Motor neuron (in vitro differentiated cells): Measurements from ENCODE around the gene TMED10. TPM values are rescaled to one million over a fixed set of nuclear protein-coding genes. Genes with fewer than 3 reads are reported as not detected.

Source experiments
- ATAC-seq, 8 experiments: fragments of 200-7000 bp; cut with Tn5 transposase; replicated peaks in 6 of 8; 2 replicates each; pipeline ENCODE4 v1.8.0; 2021; ENCODE audit warnings: mild to moderate bottlenecking in 8 of 8, moderate library complexity in 8 of 8
- H3K27ac ChIP-seq, 2 donors: fragments of 250-450 bp; sonication (Bioruptor Pico); 2 replicates each; pipeline ENCODE4 v1.9.0; 2021; ENCODE audit warnings: antibody characterized with exemption in 2 of 2, mild to moderate bottlenecking in 2 of 2, moderate library complexity in 1 of 2
- H3K4me1 ChIP-seq, 2 donors: fragments of 250-450 bp; sonication (Bioruptor Pico); replicated peaks in 1 of 2; 2 replicates each; pipeline ENCODE4 v1.6.1; 2021; ENCODE audit warnings: antibody characterized with exemption in 2 of 2, mild to moderate bottlenecking in 2 of 2, moderate library complexity in 1 of 2
- H3K4me3 ChIP-seq, 5 donors: fragments of 250-450 bp; sonication (Bioruptor Pico); 2 replicates each; pipeline ENCODE4 v1.9.0; 2021; ENCODE audit warnings: antibody characterized with exemption in 5 of 5, mild to moderate bottlenecking in 5 of 5, moderate library complexity in 4 of 5
- WGBS, 10 experiments: fragments of 450-650 bp; shearing (Covaris generic); methylation state at CpG; one replicate each; pipeline ENCODE4 v1.0.0; 2022; 5-methylcytosine and 5-hydroxymethylcytosine counted together
- in situ Hi-C, 9 experiments: fragments of 400-800 bp; cut with MboI; loops; one replicate each; pipeline ENCODE4 v1.15.0; 2021; ENCODE audit warnings: low sequenced_read_pairs in 9 of 9, low pct_unique_long_range_greater_than_20kb in 2 of 9; ENCODE audit not compliant: unreplicated experiment in 9 of 9
- total RNA-seq, 8 experiments: library from RNA; unstranded; fragments of 300-600 nt; gene quantifications; 2 replicates each; pipeline versions ENCODE4 v1.2.3 to v1.2.4, GENCODE V29; 2022

The TMED10 gene
- total RNA-seq, 8 experiments from 2014 or later = 76.0 to 299 (median 119) TPM

DNA sequence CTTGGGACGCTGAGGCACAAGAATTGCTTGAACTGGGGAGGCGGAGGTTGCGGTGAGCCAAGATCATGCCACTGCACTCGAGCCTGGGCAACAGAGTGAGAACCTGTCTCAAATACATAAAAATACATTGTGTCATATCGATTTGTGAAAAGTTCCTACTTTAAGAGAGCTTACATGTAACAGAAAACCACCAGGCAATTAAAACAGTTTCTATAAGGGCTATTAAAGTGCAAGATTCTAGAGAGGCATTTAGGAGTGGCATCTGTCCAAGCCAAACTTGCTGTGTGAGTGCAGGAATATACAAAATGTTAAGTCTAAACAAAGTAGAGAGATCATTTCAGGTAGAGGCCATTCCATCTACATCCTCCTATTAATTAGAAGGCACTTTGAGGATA lies 47.8 kb downstream of the TMED10 start:
- Histone ChIP-seq H3K27ac (no peak overlapping the region), H3K4me1 (peaks cover 5 to 11% of the 10 kb centered on the region in 2 donors), H3K4me3 (no peak overlapping the region)
- in situ Hi-C loops = loop anchor here in 8 of 9 experiments (10.0 to 25.0 kb wide), 4 partner anchors 159 to 359 kb away; partner anchors contain the start of gene FOS (in 3 of the 8)
- no peak for ATAC-seq
- WGBS, 10 experiments = 72 to 100% (median 98%) methylated on average over 1 to 5 of the region's 5 CpGs; no CpG with 5 or more reads in 2 of the 10 experiments

DNA sequence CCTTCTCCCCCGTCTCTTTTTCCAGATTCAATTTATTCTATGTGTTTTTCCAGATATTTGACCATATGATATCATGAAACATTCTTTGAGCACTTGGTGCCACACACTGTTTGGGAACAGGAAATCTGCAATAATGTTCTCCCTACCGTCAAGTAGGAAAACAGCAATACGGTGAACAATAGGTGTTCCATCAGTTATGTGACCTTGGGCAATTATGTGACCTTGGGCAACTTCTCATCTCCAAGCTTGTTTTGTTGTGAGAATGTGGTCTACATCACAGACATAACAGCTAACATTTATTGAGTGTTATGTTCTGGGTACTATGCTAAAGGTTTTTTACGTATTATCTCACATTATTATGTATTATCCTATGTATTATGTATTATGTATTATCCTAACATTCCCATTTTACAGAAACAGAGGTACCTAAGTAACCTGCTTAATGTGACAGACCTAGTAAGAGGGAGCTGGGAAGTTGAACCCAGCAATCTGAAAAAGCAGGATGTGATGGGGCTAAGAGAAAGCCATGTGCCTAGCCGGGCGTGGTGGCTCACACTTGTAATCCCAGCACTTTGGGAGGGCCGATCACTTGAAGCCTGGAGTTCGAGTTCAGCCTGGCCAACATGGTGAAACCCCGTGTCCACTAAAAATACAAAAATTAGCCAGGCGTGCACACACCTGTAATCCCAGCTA lies 48.4 kb downstream of the TMED10 start:
- peaks cover 5 to 11% of the 10 kb centered on the region in 2 donors for H3K4me1 ChIP-seq
- in situ Hi-C loops = loop anchor here in 8 of 9 experiments (10.0 to 25.0 kb wide), 4 partner anchors 159 to 359 kb away; partner anchors contain the start of gene FOS (in 3 of the 8)
- no peak overlapping the region for H3K27ac ChIP-seq
- 56 to 96% (median 83%) methylated on average over 1 to 9 of the region's 10 CpGs for WGBS, 10 experiments
- no peak for ATAC-seq
- peak overlapping the region in 4 of 5 donors; percentile 49 to 89 (median 69) for H3K4me3 ChIP-seq

DNA sequence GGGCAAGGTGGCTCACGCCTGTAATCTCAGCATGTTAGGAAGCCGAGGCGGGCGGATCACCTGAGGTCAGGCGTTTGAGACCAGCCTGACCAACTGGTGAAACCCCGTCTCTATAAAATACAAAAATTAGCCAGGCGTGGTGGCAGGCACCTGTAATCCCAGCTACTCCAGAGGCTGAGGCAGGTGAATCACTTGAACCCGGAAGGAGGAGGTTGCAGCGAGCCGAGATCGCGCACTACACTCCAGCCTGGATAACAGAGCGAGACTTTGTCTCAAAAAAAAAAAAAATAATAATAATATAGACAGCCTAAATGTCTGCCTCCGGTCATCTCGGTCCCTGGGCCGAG lies 49.0 kb downstream of the TMED10 start:
- peaks cover 5 to 11% of the 10 kb centered on the region in 2 donors for H3K4me1 ChIP-seq
- 7 to 91% (median 79%) methylated on average over 4 to 8 of the region's 16 CpGs; no CpG with 5 or more reads in 4 of the 10 experiments for WGBS, 10 experiments
- ATAC-seq = peak in 2 of 8 experiments; percentile 1 to 4
- in situ Hi-C loops = loop anchor here in 8 of 9 experiments (10.0 to 25.0 kb wide), 4 partner anchors 160 to 360 kb away; partner anchors contain the start of gene FOS (in 3 of the 8)
- H3K27ac ChIP-seq = peak overlapping the region; percentile 79 to 91
- H3K4me3 ChIP-seq = peak overlapping the region; percentile 49 to 89 (median 69)

DNA sequence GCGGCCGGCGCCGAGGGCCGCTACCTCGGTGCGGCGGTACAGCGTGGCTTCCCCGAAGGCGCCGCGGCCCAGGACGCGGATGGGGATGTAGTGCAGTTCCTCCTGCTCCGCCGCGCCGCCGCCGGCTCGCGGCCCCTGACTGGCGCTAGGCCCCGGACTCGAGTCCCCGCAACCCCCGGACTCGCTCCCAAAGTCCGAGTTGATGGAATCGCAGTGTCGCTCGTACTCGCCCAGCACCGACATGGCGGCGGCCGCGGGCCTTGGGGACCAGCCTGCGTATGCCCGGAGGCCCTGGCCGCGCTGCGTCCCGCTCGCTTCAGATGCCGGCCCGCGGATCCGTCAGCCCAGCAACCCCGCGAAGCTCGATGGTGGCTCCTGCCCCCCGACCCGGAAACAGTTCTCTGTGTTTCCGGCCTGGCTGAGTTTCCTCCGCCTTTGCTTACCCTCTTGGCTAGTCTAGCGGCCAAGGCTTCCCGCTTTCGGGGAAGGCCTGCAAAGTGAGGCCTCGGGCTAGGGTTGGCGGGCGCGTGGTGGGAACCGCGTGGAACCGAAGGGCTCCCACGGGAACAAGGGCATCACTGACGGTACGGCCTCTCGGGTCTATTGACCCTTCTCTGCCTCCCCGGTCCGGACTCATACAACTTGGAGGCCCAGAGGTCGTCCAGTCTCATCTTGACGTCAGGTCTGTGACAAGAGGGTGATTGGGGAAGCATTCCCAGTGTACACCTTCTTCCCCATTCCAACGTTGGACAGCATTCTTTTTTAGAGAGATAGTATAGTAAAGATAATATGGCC lies 49.5 kb downstream of the TMED10 start, which contains the start of gene NEK9:
TSS of gene NEK9 (minus strand) at position 370 of the 795 bp plus-strand sequence. CDS start at position 243, 127 bp downstream.
- in situ Hi-C loops = loop anchor here in 8 of 9 experiments (10.0 to 25.0 kb wide), 4 partner anchors 160 to 360 kb away; partner anchors contain the start of gene FOS (in 3 of the 8)
- H3K27ac ChIP-seq = peak within 1 kb of the TSS; percentile 79 to 91
- 0 to 27% (median 0%) methylated on average over 1 to 27 of the region's 76 CpGs; no CpG with 5 or more reads in 4 of the 10 experiments for WGBS, 10 experiments

DNA sequence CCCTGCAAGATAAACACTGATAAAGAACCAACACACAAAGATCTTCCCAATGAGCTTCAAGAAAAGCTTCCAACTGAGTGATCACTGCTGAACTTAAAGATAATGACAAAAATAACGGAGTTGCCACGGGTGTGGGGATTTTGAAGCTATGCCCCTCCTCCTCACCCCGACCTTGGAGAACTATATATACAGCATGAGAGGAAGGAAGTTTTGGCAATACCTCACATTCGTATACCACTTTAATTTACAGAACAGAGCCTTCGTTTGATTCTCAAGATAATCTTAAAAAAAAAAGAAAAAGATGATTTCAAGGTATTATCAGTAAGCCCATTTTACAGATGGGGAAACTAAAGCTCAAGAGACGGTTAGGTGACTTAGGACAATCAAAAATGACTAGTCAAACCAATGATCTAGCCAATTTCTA lies 50.3 kb downstream of the TMED10 start:
- Histone ChIP-seq H3K27ac (peak overlapping the region in 1 of 2 donors; percentile 91), H3K4me1 (peaks cover 5 to 11% of the 10 kb centered on the region in 2 donors), H3K4me3 (peak overlapping the region; percentile 49 to 89 (median 69))
- WGBS, 10 experiments = 0 to 18% (median 7%) methylated on average over 1 to 5 of the region's 6 CpGs
- ATAC-seq = no peak
- in situ Hi-C loops = loop anchor here in 8 of 9 experiments (10.0 to 25.0 kb wide), 4 partner anchors 161 to 361 kb away; partner anchors contain the start of gene FOS (in 3 of the 8)

More for the DNA sequence above, 49.5 kb downstream of the TMED10 start, which contains the start of gene NEK9:
- peak; percentile 92 to 97 (median 95) for ATAC-seq
- Histone ChIP-seq H3K4me1 (peaks cover 5 to 11% of the 10 kb centered on the region in 2 donors), H3K4me3 (peak within 1 kb of the TSS; percentile 49 to 89 (median 69))

DNA sequence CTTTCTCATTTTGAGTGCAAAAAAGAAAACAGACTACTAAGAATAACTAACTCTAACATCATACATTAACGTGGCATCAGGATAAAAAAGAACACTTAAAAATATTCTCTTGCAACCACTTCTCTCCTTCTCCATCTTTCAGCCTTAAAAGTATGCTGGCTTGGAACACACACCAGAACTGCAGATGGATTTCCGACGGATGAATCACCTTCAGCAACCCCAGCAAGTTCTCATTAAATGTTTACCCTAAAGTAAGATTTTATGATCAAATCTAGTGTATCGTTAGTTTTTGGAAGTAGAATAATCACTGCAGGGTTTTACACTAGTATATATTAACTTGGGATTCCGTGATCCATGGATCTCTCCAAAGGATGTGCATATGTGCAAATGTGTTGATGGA lies 50.8 kb downstream of the TMED10 start:
- Histone ChIP-seq H3K27ac (no peak overlapping the region), H3K4me3 (peak overlapping the region in 3 of 5 donors; percentile 69 to 89 (median 69)), H3K4me1 (peaks cover 5 to 11% of the 10 kb centered on the region in 2 donors)
- in situ Hi-C loops = loop anchor here in 8 of 9 experiments (10.0 to 25.0 kb wide), 4 partner anchors 162 to 362 kb away; partner anchors contain the start of gene FOS (in 3 of the 8)
- no peak for ATAC-seq
- WGBS, 10 experiments = 20 to 85% (median 71%) methylated on average over 1 to 5 of the region's 5 CpGs

DNA sequence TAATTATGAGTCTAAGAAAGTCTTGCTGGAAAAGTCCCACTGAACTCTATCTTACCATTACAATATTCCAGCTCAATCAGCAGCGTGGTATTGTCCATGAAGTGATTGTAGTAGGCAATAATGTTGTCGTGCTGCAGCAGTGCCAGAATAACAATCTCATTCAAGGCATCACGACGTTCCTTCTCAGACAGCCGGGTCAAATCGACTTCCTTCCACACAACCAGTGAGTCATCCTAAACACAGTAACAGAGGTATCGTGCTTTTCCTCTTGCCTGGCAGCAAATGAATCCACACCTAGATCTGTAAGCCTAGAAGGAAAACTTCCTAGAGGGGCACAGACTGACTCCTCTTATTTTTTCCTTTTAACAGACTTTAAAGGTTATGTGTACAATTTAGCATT lies 52.4 kb downstream of the TMED10 start:
- in situ Hi-C loops = loop anchor here in 2 of 9 experiments (10.0 to 25.0 kb wide), 2 partner anchors 181 to 237 kb away; partner anchors contain the start of genes DLST (in 1 of the 2) and PROX2 (in 1 of the 2)
- WGBS, 10 experiments = 0 to 100% (median 59%) methylated on average over 1 to 7 of the region's 7 CpGs; no CpG with 5 or more reads in 2 of the 10 experiments

DNA sequence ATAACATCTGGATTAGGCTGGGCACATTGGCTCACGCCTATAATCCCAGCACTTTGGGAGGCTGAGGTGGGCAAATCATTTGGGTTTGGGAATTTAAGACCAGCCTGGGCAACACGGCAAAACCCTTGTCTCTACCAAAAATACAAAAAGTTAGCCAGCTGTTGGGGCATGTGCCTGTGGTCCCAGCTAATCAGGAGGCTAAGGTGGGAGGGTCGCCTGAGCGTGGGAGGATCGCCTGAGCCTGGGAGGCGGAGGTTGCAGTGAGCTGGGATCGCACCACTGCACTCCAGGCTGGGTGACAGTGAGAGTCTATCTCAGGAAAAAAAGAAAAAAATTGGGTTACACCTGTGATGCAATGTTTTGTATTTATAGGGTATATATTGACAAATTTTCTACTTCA lies 54.9 kb downstream of the TMED10 start:
- in situ Hi-C loops = loop anchor here in 2 of 9 experiments (10.0 to 25.0 kb wide), 2 partner anchors 183 to 234 kb away; partner anchors contain the start of genes DLST (in 1 of the 2) and PROX2 (in 1 of the 2)
- 75 to 100% (median 91%) methylated on average over 2 to 5 of the region's 7 CpGs; no CpG with 5 or more reads in 3 of the 10 experiments for WGBS, 10 experiments
- H3K4me3 ChIP-seq = no peak overlapping the region
- no peak overlapping the region for H3K27ac ChIP-seq
- no peak for ATAC-seq
- peaks cover 0 to 5% of the 10 kb centered on the region in 2 donors for H3K4me1 ChIP-seq

More for the DNA sequence above, 52.4 kb downstream of the TMED10 start:
- no peak overlapping the region for H3K27ac ChIP-seq
- no peak overlapping the region for H3K4me3 ChIP-seq
- peaks cover 5 to 11% of the 10 kb centered on the region in 2 donors for H3K4me1 ChIP-seq
- ATAC-seq = no peak

DNA sequence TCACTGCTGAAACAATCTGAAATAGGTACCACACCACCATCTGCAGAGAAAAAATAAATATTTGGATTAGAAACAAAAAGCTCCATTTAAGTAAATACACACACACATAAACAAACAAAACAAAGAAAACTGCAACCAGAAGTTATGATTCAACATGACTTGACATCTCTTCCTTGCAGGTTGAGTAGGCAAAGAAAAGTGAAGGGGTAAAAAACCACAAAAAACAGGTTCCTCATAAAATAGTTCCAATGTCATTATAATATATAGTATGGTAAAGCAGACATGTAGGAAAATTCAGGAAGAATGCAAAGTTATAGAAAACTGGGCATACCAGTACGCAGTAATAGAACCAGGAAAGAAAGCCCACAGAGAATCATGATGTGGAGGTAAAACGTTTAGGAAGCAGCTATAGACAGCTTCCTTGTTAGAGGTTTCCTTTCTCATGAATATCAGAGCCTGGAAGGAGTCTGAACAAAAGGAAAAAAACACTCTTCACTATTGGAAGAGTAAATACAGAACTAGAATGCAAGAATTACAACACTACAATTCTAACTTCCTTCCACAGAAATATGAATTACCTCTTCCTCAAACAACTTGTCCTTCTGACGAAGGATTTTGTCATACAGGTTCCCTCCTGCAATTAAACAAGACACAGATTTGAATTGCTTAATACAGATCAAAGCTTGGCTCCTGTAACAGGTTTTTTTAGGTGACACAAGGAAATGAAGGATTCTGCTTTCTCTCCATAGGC lies 55.7 kb downstream of the TMED10 start:
- ATAC-seq = no peak
- in situ Hi-C loops = loop anchor here in 2 of 9 experiments (10.0 to 25.0 kb wide), 2 partner anchors 184 to 233 kb away; partner anchors contain the start of genes DLST (in 1 of the 2) and PROX2 (in 1 of the 2)

DNA sequence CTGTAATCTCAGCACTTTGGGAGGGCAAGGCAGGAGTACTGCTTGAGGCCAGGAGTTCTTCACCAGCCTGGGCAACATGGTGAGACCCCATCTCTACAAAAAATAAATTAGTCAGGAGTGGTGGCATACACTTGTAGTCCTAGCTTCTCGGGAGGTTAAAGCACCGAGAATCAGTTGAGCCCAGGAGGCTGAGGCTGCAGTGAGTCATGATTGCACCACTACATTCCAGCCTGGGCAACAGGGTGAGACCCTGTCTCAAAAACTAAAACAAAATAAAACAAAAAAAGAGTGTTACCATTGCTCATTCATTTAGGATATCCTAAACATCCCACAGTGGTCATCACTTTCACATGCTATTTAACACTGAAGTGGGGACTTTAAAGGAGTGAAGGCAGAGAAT lies 57.4 kb downstream of the TMED10 start:
- H3K4me1 ChIP-seq = no peaks in the 10 kb centered on the region
- no peak for ATAC-seq
- 67 to 100% (median 94%) methylated on average over 1 to 2 of the region's 2 CpGs; no CpG with 5 or more reads in 6 of the 10 experiments for WGBS, 10 experiments
- no peak overlapping the region for H3K4me3 ChIP-seq
- no peak overlapping the region for H3K27ac ChIP-seq
- in situ Hi-C loops = loop anchor here in 1 of 9 experiments (25.0 kb wide), 1 partner anchor 232 kb away; the partner anchor contains the start of genes DLST and PROX2

More for the DNA sequence above, 55.7 kb downstream of the TMED10 start:
- 33 to 88% (median 70%) methylated on average over 1 to 3 of the region's 3 CpGs for WGBS, 10 experiments
- Histone ChIP-seq H3K4me1 (peaks cover 0 to 2% of the 10 kb centered on the region in 2 donors), H3K27ac (no peak overlapping the region), H3K4me3 (no peak overlapping the region)

DNA sequence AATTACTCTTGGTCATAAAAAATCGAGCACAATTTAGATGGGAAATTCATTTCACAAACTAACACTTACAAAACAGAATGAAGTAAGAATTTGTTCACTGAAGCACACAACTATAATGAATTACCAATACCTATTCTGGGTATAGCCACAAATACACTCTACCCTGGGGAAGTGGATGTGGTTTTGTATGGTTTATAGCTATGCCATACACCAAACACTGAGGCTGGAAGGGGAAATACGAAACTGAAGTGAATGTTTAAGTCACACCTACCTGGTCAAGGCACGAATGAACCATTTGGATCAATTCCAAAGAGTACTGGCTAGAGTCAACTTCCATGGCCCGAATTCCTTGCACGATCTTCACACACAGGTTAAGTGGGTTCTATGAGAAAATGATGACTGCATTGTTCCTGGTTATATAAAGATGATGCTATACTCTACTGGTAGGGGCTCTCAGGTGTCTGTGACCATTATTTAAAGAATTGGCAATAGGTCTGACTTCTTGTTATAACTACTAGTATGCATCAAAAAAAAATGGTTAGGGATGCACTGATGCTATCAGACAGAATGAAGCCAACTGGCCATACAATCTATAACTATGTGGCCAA lies 62.4 kb downstream of the TMED10 start:
- Histone ChIP-seq H3K4me1 (no peaks in the 10 kb centered on the region), H3K4me3 (no peak overlapping the region), H3K27ac (no peak overlapping the region)
- 67 to 100% (median 89%) methylated on average over 1 to 5 of the region's 5 CpGs; no CpG with 5 or more reads in 2 of the 10 experiments for WGBS, 10 experiments
- ATAC-seq = no peak
- in situ Hi-C loops = loop anchor here in 1 of 9 experiments (25.0 kb wide), 1 partner anchor 227 kb away; the partner anchor contains the start of genes DLST and PROX2
